ENCODE data around the gene MRTFA. TPM values are rescaled to one million over a fixed set of nuclear protein-coding genes. Genes with fewer than 3 reads are reported as not detected.
A peak's percentile ranks its signal among the peaks of the same experiment; 100 is the strongest.

Gene MRTFA
- total and polyA plus RNA-seq, 3 donors from 2014 or later, result 59.5 to 162 (median 158) TPM

DNA sequence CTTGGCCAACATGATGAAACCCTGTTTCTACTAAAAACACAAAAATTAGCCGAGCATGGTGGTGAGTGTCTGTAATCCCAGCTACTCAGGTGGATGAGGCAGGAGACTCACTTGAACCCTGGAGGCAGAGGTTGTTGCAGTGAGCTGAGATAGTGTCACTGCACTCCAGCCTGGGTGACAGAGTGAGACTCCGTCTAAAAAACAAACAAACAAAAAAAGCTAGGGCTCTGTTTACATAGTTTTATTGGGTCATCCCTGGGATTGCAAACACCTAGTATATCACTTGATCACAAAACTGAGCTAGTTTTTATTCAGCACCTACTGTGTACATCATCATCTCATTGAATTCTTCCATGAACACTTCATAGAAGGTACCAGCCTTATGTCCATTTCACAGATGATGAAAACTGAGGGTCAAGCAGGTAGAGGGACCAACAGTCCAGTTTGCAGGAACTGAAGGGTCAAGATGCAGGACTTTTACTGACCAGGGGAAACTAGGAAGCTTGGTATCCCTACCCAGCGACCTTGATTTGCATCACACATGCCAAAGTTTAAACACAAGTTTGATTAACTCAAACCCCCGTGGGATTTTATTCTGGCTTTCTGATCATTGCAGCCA, 9.2 kb upstream of the MRTFA start:
- H3K27ac ChIP-seq, result peak overlapping the region in 1 of 2 donors; percentile 80
- no peak overlapping the region for H3K4me3 ChIP-seq

DNA sequence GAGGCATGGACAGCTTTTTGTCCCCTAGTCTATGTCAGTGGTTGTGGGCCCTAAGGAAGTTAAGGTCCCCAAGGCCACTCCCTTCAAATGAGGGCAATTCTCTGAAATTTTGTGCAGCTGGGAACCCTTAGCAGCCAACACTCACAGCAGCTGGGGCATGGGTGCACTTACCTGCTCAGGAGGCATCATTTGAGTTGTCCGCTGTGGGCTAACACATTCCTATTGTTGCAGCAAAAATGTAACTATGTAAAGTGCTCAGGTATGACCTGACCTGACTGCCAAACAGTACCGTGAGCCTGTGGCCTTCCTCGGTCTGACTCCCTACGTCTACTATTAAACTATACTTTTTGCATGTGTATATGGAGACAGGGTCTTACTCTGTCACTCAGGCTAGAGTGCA, 5.8 kb upstream of the MRTFA start:
- no peaks in the 10 kb centered on the region for H3K36me3 ChIP-seq (ENCODE audit: low read depth, missing control alignments)
- H3K4me1 ChIP-seq, result peaks cover 7% of the 10 kb centered on the region
- H3K27me3 ChIP-seq, result no peaks in the 10 kb centered on the region
- no peak overlapping the region for H3K4me3 ChIP-seq
- H3K9me3 ChIP-seq, result no peaks in the 10 kb centered on the region
- intact Hi-C loops (cut with DNase I; ENCODE audit: low total_unique reads), result loop anchor here (5.0 to 10.0 kb wide), 2 partner anchors 118 to 205 kb away; no protein-coding TSS in a partner anchor
- no peak overlapping the region for H3K27ac ChIP-seq
- no peak for TF ChIP-seq POLR2A (IDR thresholded peaks at IDR 0.05)
- TF ChIP-seq, protein P1, sequence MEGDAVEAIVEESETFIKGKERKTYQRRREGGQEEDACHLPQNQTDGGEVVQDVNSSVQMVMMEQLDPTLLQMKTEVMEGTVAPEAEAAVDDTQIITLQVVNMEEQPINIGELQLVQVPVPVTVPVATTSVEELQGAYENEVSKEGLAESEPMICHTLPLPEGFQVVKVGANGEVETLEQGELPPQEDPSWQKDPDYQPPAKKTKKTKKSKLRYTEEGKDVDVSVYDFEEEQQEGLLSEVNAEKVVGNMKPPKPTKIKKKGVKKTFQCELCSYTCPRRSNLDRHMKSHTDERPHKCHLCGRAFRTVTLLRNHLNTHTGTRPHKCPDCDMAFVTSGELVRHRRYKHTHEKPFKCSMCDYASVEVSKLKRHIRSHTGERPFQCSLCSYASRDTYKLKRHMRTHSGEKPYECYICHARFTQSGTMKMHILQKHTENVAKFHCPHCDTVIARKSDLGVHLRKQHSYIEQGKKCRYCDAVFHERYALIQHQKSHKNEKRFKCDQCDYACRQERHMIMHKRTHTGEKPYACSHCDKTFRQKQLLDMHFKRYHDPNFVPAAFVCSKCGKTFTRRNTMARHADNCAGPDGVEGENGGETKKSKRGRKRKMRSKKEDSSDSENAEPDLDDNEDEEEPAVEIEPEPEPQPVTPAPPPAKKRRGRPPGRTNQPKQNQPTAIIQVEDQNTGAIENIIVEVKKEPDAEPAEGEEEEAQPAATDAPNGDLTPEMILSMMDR (IDR thresholded peaks at IDR 0.05), result no peak
- 90 to 94% methylated on average over 4 of the region's 4 CpGs for WGBS, 2 donors
- no peak for DNase-seq

More for the DNA sequence above, 9.2 kb upstream of the MRTFA start:
- WGBS, 2 donors, result 73 to 80% methylated on average over 4 of the region's 4 CpGs
- no peak for TF ChIP-seq POLR2A (IDR thresholded peaks at IDR 0.05)
- TF ChIP-seq, protein P1 (IDR thresholded peaks at IDR 0.05), result no peak
- Histone ChIP-seq H3K36me3 (ENCODE audit: low read depth, missing control alignments) (no peaks in the 10 kb centered on the region), H3K4me1 (no peaks in the 10 kb centered on the region), H3K27me3 (no peaks in the 10 kb centered on the region), H3K9me3 (no peaks in the 10 kb centered on the region)
- no peak for DNase-seq
- intact Hi-C loops (cut with DNase I; ENCODE audit: low total_unique reads), result loop anchor here (10.0 kb wide), 1 partner anchor 121 kb away; no protein-coding TSS in a partner anchor

DNA sequence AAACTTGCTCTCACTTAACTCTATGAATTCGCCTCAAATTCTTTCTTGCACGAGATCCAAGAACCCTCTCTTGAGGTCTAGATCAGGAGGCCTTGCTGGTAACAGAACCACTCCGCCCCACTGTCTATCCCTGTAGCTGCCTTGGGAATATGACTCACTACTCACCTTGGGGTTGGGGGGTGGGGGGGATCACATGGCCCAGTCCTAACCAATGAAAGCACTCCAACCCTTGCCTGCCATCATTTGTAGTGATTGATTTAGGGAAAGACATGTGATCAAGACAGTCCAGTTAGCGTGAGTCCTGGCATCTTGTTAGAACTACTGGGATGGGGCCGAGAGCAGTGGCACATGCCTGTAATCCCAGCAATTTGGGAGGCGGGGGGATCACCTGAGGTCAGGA, 4.8 kb upstream of the MRTFA start:
- Histone ChIP-seq H3K4me1 (peaks cover 7% of the 10 kb centered on the region), H3K9me3 (no peaks in the 10 kb centered on the region), H3K27ac (no peak overlapping the region), H3K4me3 (no peak overlapping the region), H3K27me3 (no peaks in the 10 kb centered on the region), H3K36me3 (ENCODE audit: low read depth, missing control alignments) (no peaks in the 10 kb centered on the region)
- TF ChIP-seq, protein P1 (IDR thresholded peaks at IDR 0.05), result no peak
- TF ChIP-seq POLR2A (IDR thresholded peaks at IDR 0.05), result no peak
- DNase-seq, result no peak
- intact Hi-C loops (cut with DNase I; ENCODE audit: low total_unique reads), result loop anchor here (5.0 to 10.0 kb wide), 2 partner anchors 116 to 204 kb away; no protein-coding TSS in a partner anchor
- WGBS, 2 donors, result 92 to 95% methylated on average over 5 to 6 of the region's 6 CpGs

DNA sequence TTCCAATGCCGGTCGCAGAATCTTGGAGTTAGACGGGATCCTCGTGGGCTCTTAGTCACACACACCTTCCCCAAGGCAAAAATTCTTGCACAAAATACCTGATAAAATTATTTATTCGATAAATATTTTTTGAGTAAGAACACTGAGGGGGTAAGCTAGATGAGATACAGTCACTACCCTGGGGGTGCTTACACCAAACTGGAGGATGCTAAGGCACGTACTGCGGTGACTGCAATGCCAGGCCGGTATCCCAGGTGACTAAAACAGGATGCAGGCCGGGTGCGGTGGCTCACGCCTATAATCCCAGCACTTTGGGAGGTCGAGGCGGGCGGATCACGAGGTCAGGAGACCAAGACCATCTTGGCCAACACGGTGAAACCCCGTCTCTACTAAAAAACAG, 1.7 kb upstream of the MRTFA start:
- Histone ChIP-seq H3K4me3 (no peak overlapping the region), H3K4me1 (peaks cover 14% of the 10 kb centered on the region)
- intact Hi-C loops (cut with DNase I; ENCODE audit: low total_unique reads), result no loop called here

More for the DNA sequence above, 1.7 kb upstream of the MRTFA start:
- Histone ChIP-seq H3K27me3 (no peaks in the 10 kb centered on the region), H3K9me3 (no peaks in the 10 kb centered on the region), H3K36me3 (ENCODE audit: low read depth, missing control alignments) (no peaks in the 10 kb centered on the region), H3K27ac (no peak overlapping the region)
- WGBS, 2 donors, result 71 to 77% methylated on average over 17 of the region's 17 CpGs
- TF ChIP-seq, protein P1 (IDR thresholded peaks at IDR 0.05), result no peak
- no peak for TF ChIP-seq POLR2A (IDR thresholded peaks at IDR 0.05)
- no peak for DNase-seq
